Right lobe of liver (tissue), 6 donors: ENCODE measurements around the gene TSNAXIP1. TPM values are rescaled to one million over a fixed set of nuclear protein-coding genes. Genes with fewer than 3 reads are reported as not detected.

Experiments used
- ATAC-seq, 4 donors: fragments of 200-7000 bp; cut with Tn5 transposase; one replicate each; pipeline ENCODE4 v1.9.1; 2020; ENCODE audit warnings: mild to moderate bottlenecking in 4 of 4, moderate library complexity in 4 of 4
- DNase-seq, 3 donors: peaks; one replicate each; pipeline ENCODE4 v3.0.0-alpha.2; 2020
- H3K27ac ChIP-seq, 3 donors: fragments of 200-600 bp; one replicate each; pipeline ENCODE4 v1.8.0; 2022
- H3K27me3 ChIP-seq, 2 donors: fragments of 200-600 bp; one replicate each; pipeline ENCODE4 v1.8.0; 2022
- H3K36me3 ChIP-seq, 4 donors: fragments of 200-600 bp; sonication (generic) in 1 of 4; one replicate each; pipeline versions ENCODE4 v1.5.1 to v1.8.0; 2017 to 2022; ENCODE audit warnings: control low read depth in 1 of 4
- H3K4me1 ChIP-seq, 4 donors: fragments of 200-600 bp; sonication (generic) in 1 of 4; one replicate each; pipeline versions ENCODE4 v1.5.1 to v1.8.0; 2017 to 2022; ENCODE audit warnings: control low read depth in 1 of 4
- H3K4me3 ChIP-seq, 3 donors: fragments of 200-600 bp; one replicate each; pipeline ENCODE4 v1.8.0; 2022
- H3K9me3 ChIP-seq, 4 donors: fragments of 200-600 bp; sonication (generic) in 1 of 4; one replicate each; pipeline versions ENCODE4 v1.5.1 to v1.8.0; 2017 to 2022; ENCODE audit warnings: control low read depth in 1 of 4
- POLR2A ChIP-seq: fragments of 450-650 bp; IDR thresholded peaks from one replicate; pipeline ENCODE4 v1.6.1; 2017; ENCODE audit warnings: antibody characterized with exemption, mild to moderate bottlenecking
- WGBS: methylation state at CpG from one replicate; pipeline ENCODE4 v1.1.6; 2018; ENCODE audit warnings: low coverage, low lambda C conversion rate; ENCODE audit not compliant: insufficient coverage; ENCODE audit errors: missing lambda C conversion rate; 5-methylcytosine and 5-hydroxymethylcytosine counted together
- intact Hi-C, 2 donors: fragments of 100-400 bp; cut with DNase I; formaldehyde crosslinking; loops; one replicate each; pipeline versions ENCODE4 v1.11.2 to v1.14.1; 2022
- total RNA-seq, 6 experiments: library from RNA; depleted of rRNA in 2 of 6; stranded (reverse); fragments of >200 nt in 2 of 6; fragmentation: NEBNext Ultra II Directional in 3 of 6; extraction: Animal tissue kit (Norgen Biotek cat#: 25700) in 3 of 6; gene quantifications; one replicate each; pipeline versions ENCODE4 v1.1.0 to v1.2.4, GENCODE V29; 2016 to 2023
- TF ChIP-seq, protein P1 (sequence below), 4 donors: fragments of 200-600 bp in 3 of 4; fragments of 450-650 bp in 1 of 4; IDR thresholded peaks; one replicate each; pipeline versions ENCODE4 v1.5.1 to v1.8.0; 2016 to 2022; ENCODE audit warnings: antibody characterized with exemption in 4 of 4, mild to moderate bottlenecking in 2 of 4
- donor health status: DM: no; HTN: yes; CAD: no.
- donor health status: DM: no; HTN: no; CAD: no.
- donor health status: DM: no; HTN: no; CAD: no.
- donor health status: DM: no; HTN: yes; CAD: no.
- donor health status: DM: no; HTN: yes; CAD: no.

The TSNAXIP1 gene
- total RNA-seq, 6 experiments from 2014 or later: 0.42 to 1.2 (median 0.99) TPM

DNA sequence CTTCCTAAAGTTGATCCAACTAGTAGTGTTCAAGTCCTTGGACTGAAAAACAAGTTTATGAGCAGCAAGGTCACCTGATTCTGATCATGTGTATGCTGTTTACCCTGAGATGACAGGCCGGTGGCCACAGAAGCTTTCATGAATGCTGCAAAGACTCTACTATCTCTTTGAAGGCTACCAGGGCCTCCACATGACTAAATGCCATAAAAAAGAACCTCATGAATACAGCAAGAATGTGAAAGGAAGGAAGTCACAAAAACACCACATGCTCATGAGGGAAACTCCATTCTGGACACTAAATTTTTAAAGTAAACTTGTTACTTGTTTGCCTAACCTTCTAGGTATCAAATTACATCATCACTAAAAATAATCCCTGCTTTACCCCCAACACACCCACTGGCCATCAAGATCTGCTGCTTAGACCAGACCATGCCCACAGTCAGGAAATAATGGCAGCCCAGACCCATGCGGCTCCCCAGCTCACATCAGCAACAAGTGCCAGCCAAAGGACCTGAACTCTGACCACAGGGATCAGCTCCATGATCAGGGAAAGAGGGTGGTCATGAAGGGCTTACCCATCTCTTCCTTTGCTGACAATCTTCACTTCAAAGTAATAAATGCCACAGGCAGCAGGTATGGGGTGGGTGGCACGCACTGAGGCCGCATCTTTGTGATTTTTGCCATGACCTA lies 1.7 kb upstream of the TSNAXIP1 start:
- peaks cover 0 to 30% (median 6%) of the 10 kb centered on the region in 4 donors for H3K4me1 ChIP-seq
- intact Hi-C loops: loop anchor here in 1 of 2 donors (10.0 kb wide), 1 partner anchor 130 kb away; no protein-coding TSS in a partner anchor
- WGBS: 28% methylated on average over 4 of the region's 4 CpGs
- peak overlapping the region; percentile 91 to 98 (median 96) for H3K4me3 ChIP-seq
- H3K36me3 ChIP-seq: peaks cover 0 to 21% (median 7%) of the 10 kb centered on the region in 4 donors
- H3K27ac ChIP-seq: peak overlapping the region; percentile 59 to 85 (median 76)
- DNase-seq: peak in 1 of 3 donors; percentile 60
- no peaks in the 10 kb centered on the region for H3K9me3 ChIP-seq
- H3K27me3 ChIP-seq: no peaks in the 10 kb centered on the region
- TF ChIP-seq, protein P1, sequence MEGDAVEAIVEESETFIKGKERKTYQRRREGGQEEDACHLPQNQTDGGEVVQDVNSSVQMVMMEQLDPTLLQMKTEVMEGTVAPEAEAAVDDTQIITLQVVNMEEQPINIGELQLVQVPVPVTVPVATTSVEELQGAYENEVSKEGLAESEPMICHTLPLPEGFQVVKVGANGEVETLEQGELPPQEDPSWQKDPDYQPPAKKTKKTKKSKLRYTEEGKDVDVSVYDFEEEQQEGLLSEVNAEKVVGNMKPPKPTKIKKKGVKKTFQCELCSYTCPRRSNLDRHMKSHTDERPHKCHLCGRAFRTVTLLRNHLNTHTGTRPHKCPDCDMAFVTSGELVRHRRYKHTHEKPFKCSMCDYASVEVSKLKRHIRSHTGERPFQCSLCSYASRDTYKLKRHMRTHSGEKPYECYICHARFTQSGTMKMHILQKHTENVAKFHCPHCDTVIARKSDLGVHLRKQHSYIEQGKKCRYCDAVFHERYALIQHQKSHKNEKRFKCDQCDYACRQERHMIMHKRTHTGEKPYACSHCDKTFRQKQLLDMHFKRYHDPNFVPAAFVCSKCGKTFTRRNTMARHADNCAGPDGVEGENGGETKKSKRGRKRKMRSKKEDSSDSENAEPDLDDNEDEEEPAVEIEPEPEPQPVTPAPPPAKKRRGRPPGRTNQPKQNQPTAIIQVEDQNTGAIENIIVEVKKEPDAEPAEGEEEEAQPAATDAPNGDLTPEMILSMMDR (IDR thresholded peaks at IDR 0.05): no peak
- TF ChIP-seq POLR2A: no peak
- ATAC-seq: peak in 2 of 4 donors; percentile 2 to 8

DNA sequence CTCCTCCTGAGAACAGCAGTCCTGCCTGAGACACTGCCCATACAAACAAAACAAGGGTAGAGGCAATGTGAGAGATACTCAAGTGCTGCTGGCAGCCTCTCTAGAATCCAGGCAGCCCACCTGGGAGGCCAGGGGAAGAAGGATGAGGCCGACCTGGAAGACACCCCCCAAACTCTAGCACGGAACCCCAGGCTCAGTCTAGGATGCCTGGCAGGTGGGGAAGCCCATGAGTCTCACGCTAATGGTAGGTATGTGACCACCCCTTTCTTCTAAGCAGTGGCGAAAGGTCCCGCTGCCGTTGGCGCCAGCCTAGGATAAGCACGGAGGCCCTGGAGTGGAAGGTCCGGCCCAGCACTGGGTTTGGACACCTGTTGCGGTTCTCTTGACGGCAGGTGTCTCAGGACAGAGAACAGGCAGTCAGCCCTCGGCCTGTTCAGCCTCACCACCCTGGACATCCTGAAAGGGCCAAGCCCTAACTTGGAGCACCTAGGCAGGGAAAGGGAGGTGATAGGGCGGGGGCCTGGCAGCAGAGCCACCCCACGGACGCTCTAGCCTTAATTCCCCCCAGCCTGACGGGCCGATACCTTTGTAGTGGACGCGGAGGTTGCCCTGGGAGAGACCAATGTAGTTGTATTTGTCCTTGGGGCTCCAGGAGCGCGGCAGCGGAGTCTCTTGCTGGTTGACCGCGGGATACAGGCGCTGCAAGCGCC lies 816 bp upstream of the TSNAXIP1 start:
- 5% methylated on average over 4 of the region's 26 CpGs for WGBS
- peak in 2 of 3 donors; percentile 35 to 62 for DNase-seq
- TF ChIP-seq, protein P1 (IDR thresholded peaks at IDR 0.05): no peak
- no peak for TF ChIP-seq POLR2A

DNA sequence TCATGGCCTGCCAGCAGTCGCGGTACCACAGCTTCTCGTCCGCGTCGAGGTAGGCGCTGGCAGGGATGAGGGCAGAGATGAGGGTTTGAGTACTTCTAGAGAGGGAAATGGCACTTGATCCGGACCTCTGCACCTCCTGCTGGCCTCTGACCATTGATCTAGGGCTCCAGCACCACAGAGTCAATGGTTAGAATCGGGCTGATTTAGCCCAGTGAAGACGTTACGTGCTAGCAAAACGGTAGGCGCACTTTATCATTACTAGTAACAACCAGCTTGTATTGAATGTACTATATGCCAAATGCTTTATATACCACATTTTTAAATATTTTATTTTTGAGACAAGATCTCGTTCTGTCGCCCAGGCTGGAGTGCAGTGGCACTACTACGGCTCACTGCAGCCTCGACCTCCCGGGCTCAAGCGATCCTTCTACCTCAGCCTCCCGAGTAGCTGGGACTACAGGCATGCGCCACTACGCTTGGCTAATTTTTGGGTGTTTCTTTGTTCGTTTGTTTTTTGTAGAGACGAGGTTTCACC lies 526 bp downstream of the TSNAXIP1 start:
- intact Hi-C loops: loop anchor here in 1 of 2 donors (10.0 kb wide), 1 partner anchor 132 kb away; no protein-coding TSS in a partner anchor
- ATAC-seq (no peak), DNase-seq (no peak)
- Histone ChIP-seq H3K27ac (peak overlapping the region in 1 of 3 donors; percentile 85), H3K4me3 (peak overlapping the region; percentile 91 to 98 (median 96)), H3K36me3 (peaks cover 0 to 12% (median 2%) of the 10 kb centered on the region in 4 donors), H3K4me1 (peaks cover 0 to 25% (median 6%) of the 10 kb centered on the region in 4 donors), H3K27me3 (no peaks in the 10 kb centered on the region), H3K9me3 (no peaks in the 10 kb centered on the region)
- 31% methylated on average over 15 of the region's 24 CpGs for WGBS
- no peak for TF ChIP-seq POLR2A
- TF ChIP-seq, protein P1 (IDR thresholded peaks at IDR 0.05): peak in 3 of 4 donors; percentile 7 to 22 (median 9)

More for the DNA sequence above, 816 bp upstream of the TSNAXIP1 start:
- intact Hi-C loops: loop anchor here in 1 of 2 donors (10.0 kb wide), 1 partner anchor 131 kb away; no protein-coding TSS in a partner anchor
- Histone ChIP-seq H3K27ac (peak overlapping the region; percentile 59 to 85 (median 76)), H3K36me3 (peaks cover 0 to 18% (median 4%) of the 10 kb centered on the region in 4 donors), H3K4me1 (peaks cover 0 to 30% (median 6%) of the 10 kb centered on the region in 4 donors), H3K9me3 (no peaks in the 10 kb centered on the region), H3K4me3 (peak overlapping the region; percentile 91 to 98 (median 96)), H3K27me3 (no peaks in the 10 kb centered on the region)
- ATAC-seq: peak in 3 of 4 donors; percentile 0 to 2 (median 1)

DNA sequence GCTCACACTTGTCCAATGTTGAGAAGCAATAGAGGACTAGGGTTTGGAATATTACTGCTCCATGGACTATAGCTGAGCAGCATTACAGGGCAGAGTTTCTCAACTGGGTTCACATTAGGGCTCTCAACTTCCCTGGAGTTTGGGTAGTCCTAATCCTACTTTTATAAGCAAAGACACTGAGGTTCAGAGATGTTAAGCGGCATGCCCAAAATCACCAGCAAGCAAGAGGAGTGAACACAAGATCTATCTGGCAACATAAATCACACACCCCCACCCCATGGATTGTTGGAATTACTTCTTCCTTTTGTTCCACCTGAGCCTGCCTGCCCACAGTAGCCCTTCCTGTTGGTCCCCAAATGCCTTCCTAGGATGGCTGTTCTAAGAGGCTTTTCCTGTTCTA lies 5.2 kb downstream of the TSNAXIP1 start:
- Histone ChIP-seq H3K27me3 (no peaks in the 10 kb centered on the region), H3K36me3 (no peaks in the 10 kb centered on the region), H3K27ac (no peak overlapping the region), H3K4me3 (no peak overlapping the region), H3K4me1 (peaks cover 0 to 8% (median 0%) of the 10 kb centered on the region in 4 donors), H3K9me3 (no peaks in the 10 kb centered on the region)
- no peak for ATAC-seq
- DNase-seq: no peak
- TF ChIP-seq POLR2A: no peak
- TF ChIP-seq, protein P1 (IDR thresholded peaks at IDR 0.05): no peak
- WGBS: no CpG with 5 or more reads among the region's 1 CpG
- intact Hi-C loops: loop anchor here in 1 of 2 donors (10.0 kb wide), 1 partner anchor 127 kb away; no protein-coding TSS in a partner anchor
